Endothelial cell of umbilical vein (primary cell): ENCODE measurements around the gene KIAA1210.

Experiments used
- CTCF ChIP-seq, 2 donors: IDR thresholded peaks; 1 replicate in 1 of 2; 2 replicates in 1 of 2; pipeline ENCODE4 v1.5.1; 2011; ENCODE audit warnings: low read length in 2 of 2, mild to moderate bottlenecking in 2 of 2, moderate library complexity in 2 of 2, control low read depth in 1 of 2, inconsistent platforms in 1 of 2, low read depth in 1 of 2; ENCODE audit not compliant: insufficient read depth in 1 of 2; ENCODE audit errors: extremely low read depth in 1 of 2
- EZH2 ChIP-seq: IDR thresholded peaks from 2 replicates; pipeline ENCODE4 v1.6.1; 2012; ENCODE audit warnings: borderline replicate concordance, low read depth, mild to moderate bottlenecking, moderate library complexity, low read length, inconsistent platforms; ENCODE audit not compliant: severe bottlenecking
- FOS ChIP-seq: IDR thresholded peaks from 2 replicates; pipeline ENCODE4 v1.6.1; 2011; ENCODE audit warnings: mild to moderate bottlenecking, low read length, moderate library complexity, borderline replicate concordance; ENCODE audit not compliant: insufficient read depth
- GATA2 ChIP-seq: IDR thresholded peaks from 2 replicates; pipeline ENCODE4 v1.7.0; 2011; ENCODE audit warnings: low read depth, mild to moderate bottlenecking, moderate library complexity, mixed read lengths, low read length; ENCODE audit not compliant: insufficient read length, insufficient read depth
- JUN ChIP-seq: IDR thresholded peaks from 2 replicates; pipeline ENCODE4 v1.6.1; 2011; ENCODE audit warnings: borderline replicate concordance, low read depth; ENCODE audit not compliant: insufficient read length, insufficient read depth
- MAX ChIP-seq: IDR thresholded peaks from 2 replicates; pipeline ENCODE4 v1.6.1; 2011; ENCODE audit not compliant: insufficient read depth, insufficient read length
- MYC ChIP-seq: IDR thresholded peaks from one replicate; pipeline ENCODE4 v1.6.1; 2011; ENCODE audit warnings: mild to moderate bottlenecking, low read depth, low read length
- POLR2A ChIP-seq: IDR thresholded peaks from 2 replicates; pipeline ENCODE4 v1.6.1; 2012; ENCODE audit warnings: low read depth, mild to moderate bottlenecking, control low read depth, low read length
- POLR2AphosphoS5 ChIP-seq: IDR thresholded peaks from 2 replicates; pipeline ENCODE4 v1.6.1; 2012; ENCODE audit warnings: low read depth, mild to moderate bottlenecking, control low read depth, low read length, moderate library complexity; ENCODE audit not compliant: insufficient read depth

GRCh38 chrX:119030990-119031389 is 96.6 kb downstream of the KIAA1210 start:
- no peak for TF ChIP-seq POLR2AphosphoS5
- TF ChIP-seq CTCF (IDR thresholded peaks at IDR 0.05; ENCODE audit: extremely low read depth in 1 of 2, insufficient read depth in 1 of 2, low read depth in 1 of 2, low read length in 2 of 2): no peak
- TF ChIP-seq POLR2A: no peak
- no peak for TF ChIP-seq EZH2
- TF ChIP-seq JUN: no peak
- no peak for TF ChIP-seq MAX
- TF ChIP-seq FOS: no peak
- TF ChIP-seq MYC: no peak
- no peak for TF ChIP-seq GATA2
